ENCODE measurements around the gene ARHGDIG. TPM values are rescaled to one million over a fixed set of nuclear protein-coding genes. Genes with fewer than 3 reads are reported as not detected.

Gene ARHGDIG
- total and polyA plus RNA-seq, 9 of the 15 experiments (the other 6 are each of a cell fraction or from before 2014, with no cell fraction given): 0.36 to 2.5 (median 0.64) TPM; not detected in 2

- TF ChIP-seq CTCF (IDR thresholded peaks at IDR 0.05 in 2 of 3, conservative IDR thresholded peaks at IDR 0.05 in 1 of 3; ENCODE audit: insufficient read depth in 2 of 3, low read depth in 1 of 3, low read length in 3 of 3): peak; percentile 50 to 68 (median 59); a peak in 5 of 6 replicates
- no peak for TF ChIP-seq EWSR1 (IDR thresholded peaks at IDR 0.05; ENCODE audit: borderline replicate concordance, low read depth, partially characterized antibody)
- TF ChIP-seq GATAD2B (IDR thresholded peaks at IDR 0.05; ENCODE audit: borderline replicate concordance): peak; percentile 86
- TF ChIP-seq ARNT (IDR thresholded peaks at IDR 0.05): peak in 1 of 2 experiments; percentile 24; a peak in 1 of 4 replicates
- no peak for TF ChIP-seq NFATC3 (IDR thresholded peaks at IDR 0.05)
- peak; percentile 85 for TF ChIP-seq L3MBTL2 (IDR thresholded peaks at IDR 0.05)
- TF ChIP-seq ZNF589 (CRISPR knock-in tag; IDR thresholded peaks at IDR 0.05; ENCODE audit: low read depth): no peak
- TF ChIP-seq SP2 (IDR thresholded peaks at IDR 0.05; ENCODE audit: extremely low read depth, low read depth, low read length, poor library complexity, severe bottlenecking): peak; percentile 18
- TF ChIP-seq ZBTB2 (IDR thresholded peaks at IDR 0.05): peak; percentile 81
- peak; percentile 2 to 28; a peak in 3 of 4 replicates for TF ChIP-seq RAD21 (CRISPR knock-in tag; conservative IDR thresholded peaks at IDR 0.05 in 1 of 2, IDR thresholded peaks at IDR 0.05 in 1 of 2)
- no peak for TF ChIP-seq MAFK (IDR thresholded peaks at IDR 0.05; ENCODE audit: low read length)
- TF ChIP-seq PCBP1 (IDR thresholded peaks at IDR 0.05; ENCODE audit: low read depth, low read length, poor library complexity, severe bottlenecking): peak; percentile 34
- TF ChIP-seq, protein P1, sequence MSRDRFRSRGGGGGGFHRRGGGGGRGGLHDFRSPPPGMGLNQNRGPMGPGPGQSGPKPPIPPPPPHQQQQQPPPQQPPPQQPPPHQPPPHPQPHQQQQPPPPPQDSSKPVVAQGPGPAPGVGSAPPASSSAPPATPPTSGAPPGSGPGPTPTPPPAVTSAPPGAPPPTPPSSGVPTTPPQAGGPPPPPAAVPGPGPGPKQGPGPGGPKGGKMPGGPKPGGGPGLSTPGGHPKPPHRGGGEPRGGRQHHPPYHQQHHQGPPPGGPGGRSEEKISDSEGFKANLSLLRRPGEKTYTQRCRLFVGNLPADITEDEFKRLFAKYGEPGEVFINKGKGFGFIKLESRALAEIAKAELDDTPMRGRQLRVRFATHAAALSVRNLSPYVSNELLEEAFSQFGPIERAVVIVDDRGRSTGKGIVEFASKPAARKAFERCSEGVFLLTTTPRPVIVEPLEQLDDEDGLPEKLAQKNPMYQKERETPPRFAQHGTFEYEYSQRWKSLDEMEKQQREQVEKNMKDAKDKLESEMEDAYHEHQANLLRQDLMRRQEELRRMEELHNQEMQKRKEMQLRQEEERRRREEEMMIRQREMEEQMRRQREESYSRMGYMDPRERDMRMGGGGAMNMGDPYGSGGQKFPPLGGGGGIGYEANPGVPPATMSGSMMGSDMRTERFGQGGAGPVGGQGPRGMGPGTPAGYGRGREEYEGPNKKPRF (IDR thresholded peaks at IDR 0.05; ENCODE audit: low read depth, low read length): no peak
- no peak for TF ChIP-seq SNRNP70 (optimal IDR thresholded peaks at IDR 0.05; ENCODE audit: low read depth, low read length)
- TF ChIP-seq NRF1 (conservative IDR thresholded peaks at IDR 0.05 in 1 of 2, IDR thresholded peaks at IDR 0.05 in 1 of 2): peak; percentile 86 to 87
- TF ChIP-seq NCOA2 (IDR thresholded peaks at IDR 0.05; ENCODE audit: partially characterized antibody in 2 of 2): no peak
- no peak; the same call in 1 of the 2 replicates for TF ChIP-seq NR2C1 (IDR thresholded peaks at IDR 0.05)
- TF ChIP-seq NR2C1 (tag; IDR thresholded peaks at IDR 0.05): no peak
- TF ChIP-seq MEF2D (tag; conservative IDR thresholded peaks at IDR 0.05; ENCODE audit: low read depth): no peak
- no peak for TF ChIP-seq SNAPC5 (CRISPR knock-in tag; IDR thresholded peaks at IDR 0.05)
- TF ChIP-seq EGR1 (conservative IDR thresholded peaks at IDR 0.05): peak; percentile 99
These were observed 45.7 kb upstream of the ARHGDIG start, which contains the start of gene FAM234A (continued) for GRCh38 chr16:234468-235305.
